GM23338 (cell line): Measurements from ENCODE around the gene CTU2. TPM values are rescaled to one million over a fixed set of nuclear protein-coding genes. Genes with fewer than 3 reads are reported as not detected.

ENCODE experiments used
- CREB1 ChIP-seq: fragments of 250-450 bp; sonication (Bioruptor Pico); IDR thresholded peaks from 2 replicates; pipeline ENCODE4 v1.5.0; 2020; ENCODE audit warnings: low read depth, mild to moderate bottlenecking, moderate library complexity
- CTCF ChIP-seq, 2 experiments: fragments of 200-600 bp in 1 of 2; sonication (generic) in 1 of 2; conservative IDR thresholded peaks; 2 replicates each; pipeline versions ENCODE4 v1.5.1 to v1.6.1; 2016 to 2017; ENCODE audit warnings: antibody characterized with exemption in 2 of 2, low read depth in 2 of 2, mild to moderate bottlenecking in 2 of 2, moderate library complexity in 1 of 2
- ETS1 ChIP-seq: IDR thresholded peaks from 2 replicates; pipeline ENCODE4 v1.6.1; 2016; ENCODE audit warnings: antibody characterized with exemption
- JUNB ChIP-seq: IDR thresholded peaks from one replicate; pipeline ENCODE4 v1.6.1; 2016; ENCODE audit warnings: antibody characterized with exemption; ENCODE audit not compliant: unreplicated experiment
- NANOG ChIP-seq: IDR thresholded peaks from 2 replicates; pipeline ENCODE4 v1.6.1; 2016; ENCODE audit warnings: antibody characterized with exemption, borderline replicate concordance
- STAT1 ChIP-seq: IDR thresholded peaks from one replicate; pipeline ENCODE4 v1.6.1; 2016; ENCODE audit warnings: antibody characterized with exemption; ENCODE audit not compliant: unreplicated experiment
- ZNF331 ChIP-seq: fragments of 250-450 bp; sonication (Bioruptor Pico); IDR thresholded peaks from 2 replicates; pipeline ENCODE4 v1.5.0; 2020; ENCODE audit warnings: low read depth, mild to moderate bottlenecking, moderate library complexity
- ZNF462 ChIP-seq: fragments of 250-450 bp; sonication (Bioruptor Pico); IDR thresholded peaks from 2 replicates; pipeline ENCODE4 v1.5.0; 2020; ENCODE audit warnings: mild to moderate bottlenecking, moderate library complexity
- polyA plus RNA-seq: library from polyadenylated mRNA; unstranded; fragments of >200 nt; fragmentation: Nextera tagmentation; extraction: Ambion mirVana; gene quantifications from 2 replicates; pipeline ENCODE4 v1.2.1, GENCODE V29; 2016
- total RNA-seq: library from RNA; depleted of rRNA; stranded (reverse); fragments of >200 nt; shearing (Covaris generic); gene quantifications from 2 replicates; pipeline ENCODE4 v1.2.3, GENCODE V29; 2014

The CTU2 gene
- total and polyA plus RNA-seq, 2 experiments from 2014 or later: 22.3 to 25.7 TPM

- TF ChIP-seq ZNF462 (CRISPR knock-in tag) (no peak), ETS1 (no peak), CTCF (conservative IDR thresholded peaks at IDR 0.05; ENCODE audit: low read depth in 2 of 2) (no peak), CREB1 (no peak), JUNB (no peak), STAT1 (no peak), ZNF331 (no peak), NANOG (no peak)
Observed at GRCh38 chr16:88680554-88681083, 25.7 kb upstream of the CTU2 start (continued).
